Rectal smooth muscle tissue (tissue), 1 donor: ENCODE results near the gene COL4A3.

Experiments
- H3K27ac ChIP-seq: one replicate; pipeline ENCODE4 v1.7.0; 2013; ENCODE audit warnings: low read depth, low read length, inconsistent platforms
- H3K27me3 ChIP-seq: one replicate; pipeline ENCODE4 v1.7.0; 2013; ENCODE audit warnings: low read length; ENCODE audit not compliant: control insufficient read depth, insufficient read depth
- H3K36me3 ChIP-seq: one replicate; pipeline ENCODE4 v1.7.0; 2013; ENCODE audit warnings: low read length; ENCODE audit not compliant: control insufficient read depth, insufficient read depth
- H3K4me1 ChIP-seq: one replicate; pipeline ENCODE4 v1.7.0; 2013; ENCODE audit warnings: low read length; ENCODE audit not compliant: control insufficient read depth, insufficient read depth
- H3K4me3 ChIP-seq: one replicate; pipeline ENCODE4 v1.7.0; 2013; ENCODE audit warnings: low read length
- H3K9ac ChIP-seq: one replicate; pipeline ENCODE4 v1.7.0; 2013; ENCODE audit warnings: low read length

Gene COL4A3

DNA sequence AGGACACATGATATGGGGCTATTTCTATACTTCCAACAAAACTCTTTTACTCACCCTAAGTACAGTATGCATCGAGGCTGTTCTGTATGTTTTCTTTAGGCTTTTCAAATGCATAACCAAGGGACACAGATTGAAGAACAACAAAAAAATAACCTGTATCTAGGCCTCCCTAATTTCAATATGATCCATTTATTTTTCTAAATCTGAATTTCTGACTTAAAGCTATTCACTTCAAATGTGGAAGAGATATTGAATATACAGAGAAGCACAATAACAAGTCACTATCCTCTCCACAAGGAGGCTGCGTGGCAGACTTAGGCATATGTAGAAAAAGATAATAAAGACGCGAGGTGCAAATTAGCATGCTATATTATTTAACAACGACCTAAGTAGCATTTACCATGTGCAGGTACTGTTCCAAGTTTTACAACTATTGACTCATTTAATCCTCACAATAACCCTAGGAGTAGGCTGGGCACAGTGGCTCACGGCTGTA lies 121.4 kb downstream of the COL4A3 start:
- Histone ChIP-seq H3K4me3 (no peak overlapping the region), H3K27ac (no peak overlapping the region), H3K9ac (no peak overlapping the region), H3K36me3 (no peaks in the 10 kb centered on the region), H3K4me1 (no peaks in the 10 kb centered on the region), H3K27me3 (no peaks in the 10 kb centered on the region)

DNA sequence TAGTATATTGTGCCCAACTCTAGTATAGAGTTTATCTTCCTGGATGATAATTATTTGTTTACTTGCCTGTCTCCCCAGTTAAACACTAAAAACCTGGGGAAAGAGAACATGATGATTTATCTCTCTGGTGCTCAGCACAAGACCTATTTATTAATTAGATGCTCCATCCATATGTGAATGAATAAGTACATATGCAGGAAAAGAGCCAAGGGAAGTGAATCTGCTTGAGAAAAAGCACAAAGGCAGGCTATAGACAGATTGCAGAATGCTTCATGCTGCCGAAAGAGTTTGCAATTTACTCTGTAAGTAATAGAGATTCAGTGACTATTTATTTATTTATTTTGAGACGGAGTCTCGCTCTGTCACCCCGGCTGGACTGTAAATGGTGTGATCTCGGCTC lies 123.3 kb downstream of the COL4A3 start:
- Histone ChIP-seq H3K9ac (no peak overlapping the region), H3K4me3 (no peak overlapping the region), H3K27ac (no peak overlapping the region), H3K4me1 (no peaks in the 10 kb centered on the region), H3K36me3 (no peaks in the 10 kb centered on the region), H3K27me3 (no peaks in the 10 kb centered on the region)

DNA sequence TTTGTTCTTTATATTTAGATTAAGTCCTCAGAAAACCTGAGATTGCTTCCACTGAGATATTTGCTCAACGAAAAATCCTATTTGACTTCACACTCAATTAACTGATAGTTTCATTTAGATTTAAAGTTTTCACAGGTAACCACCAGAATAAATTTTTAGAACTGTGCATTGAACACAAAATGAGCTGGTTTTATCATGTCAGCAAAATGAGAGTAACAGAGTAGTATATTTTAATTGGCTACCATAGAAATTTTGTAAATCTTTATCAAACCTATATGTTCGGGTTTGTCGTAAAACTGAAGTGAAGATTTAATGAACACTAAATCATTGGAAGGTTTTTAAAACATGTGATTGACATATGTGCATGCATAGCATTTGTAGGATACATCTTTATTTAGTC lies 127.9 kb downstream of the COL4A3 start:
- H3K4me1 ChIP-seq = no peaks in the 10 kb centered on the region
- no peak overlapping the region for H3K4me3 ChIP-seq
- H3K9ac ChIP-seq = no peak overlapping the region
- H3K27me3 ChIP-seq = no peaks in the 10 kb centered on the region
- no peak overlapping the region for H3K27ac ChIP-seq
- no peaks in the 10 kb centered on the region for H3K36me3 ChIP-seq

DNA sequence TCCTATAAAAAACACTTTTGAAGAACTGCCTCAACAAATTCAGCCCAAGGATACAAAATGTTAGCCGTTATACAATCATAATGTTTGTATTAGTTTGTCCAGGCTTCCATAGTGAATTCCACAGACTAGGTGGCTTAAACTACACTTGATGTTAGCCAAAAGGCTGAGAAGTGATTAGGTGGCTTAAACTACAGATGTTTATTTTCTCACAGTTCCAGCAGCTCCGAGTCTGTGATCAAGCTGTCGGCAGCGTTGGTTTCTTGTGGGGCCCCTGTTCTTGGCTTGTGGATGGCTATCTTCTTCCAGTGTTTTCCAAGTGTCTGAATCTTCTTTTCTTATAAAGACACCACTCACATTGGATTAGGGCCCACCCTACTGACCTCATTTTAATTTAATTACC lies 129.1 kb downstream of the COL4A3 start:
- no peaks in the 10 kb centered on the region for H3K27me3 ChIP-seq
- no peaks in the 10 kb centered on the region for H3K36me3 ChIP-seq
- no peaks in the 10 kb centered on the region for H3K4me1 ChIP-seq
- H3K4me3 ChIP-seq = no peak overlapping the region
- H3K27ac ChIP-seq = no peak overlapping the region
- no peak overlapping the region for H3K9ac ChIP-seq

DNA sequence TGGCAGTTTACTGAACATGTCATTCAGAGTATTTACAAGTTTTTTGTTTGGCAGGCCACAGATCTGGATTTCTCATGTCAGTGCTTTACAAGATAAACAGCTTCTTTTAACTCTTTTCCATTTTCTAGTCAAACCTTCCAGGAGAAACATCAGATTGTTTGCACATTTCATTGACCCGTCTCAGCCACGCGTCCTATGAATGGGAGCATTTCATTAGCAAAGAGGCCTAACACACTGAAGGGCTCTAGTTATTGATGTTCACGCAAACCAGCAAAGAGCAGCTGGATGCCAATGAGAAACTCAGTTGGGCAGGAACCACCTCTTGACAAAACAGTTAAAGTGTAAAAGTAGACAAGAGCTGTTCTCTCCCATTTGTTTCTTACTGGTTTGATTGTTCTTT lies 131.4 kb downstream of the COL4A3 start:
- H3K36me3 ChIP-seq = no peaks in the 10 kb centered on the region

DNA sequence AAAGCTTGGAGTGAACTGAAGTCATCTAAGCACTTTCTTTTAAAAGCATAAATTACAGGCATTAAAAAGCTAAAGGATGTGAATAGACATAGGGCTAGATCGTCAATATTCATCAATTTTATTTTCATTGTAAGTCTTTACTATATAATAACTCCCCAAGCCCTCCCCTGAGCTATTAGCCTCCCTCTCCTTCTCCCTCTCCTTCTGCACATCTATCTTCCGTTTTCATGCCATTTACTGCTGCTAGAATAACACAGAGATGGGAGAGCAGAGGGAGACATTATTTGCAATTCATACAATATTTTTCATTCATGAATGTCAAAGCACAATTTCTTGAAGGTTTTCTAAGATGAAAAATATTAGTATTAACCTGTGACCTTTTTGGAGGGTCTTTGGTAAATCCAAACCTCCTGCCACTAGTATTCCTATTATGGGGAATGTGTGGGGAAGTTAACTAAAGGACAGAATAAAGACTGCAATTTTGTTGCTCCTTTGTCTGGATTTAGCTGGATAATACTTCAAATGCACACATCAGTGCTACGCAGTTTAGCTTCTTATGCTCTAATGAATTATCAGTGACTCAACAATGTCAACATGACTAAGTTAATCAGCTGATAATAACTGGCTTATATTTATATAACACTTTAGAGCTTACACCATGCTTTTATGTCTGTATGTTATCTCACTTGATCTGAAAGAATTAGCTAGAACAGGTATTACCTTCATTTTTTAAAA lies 132.4 kb downstream of the COL4A3 start:
- no peaks in the 10 kb centered on the region for H3K4me1 ChIP-seq
- H3K9ac ChIP-seq = no peak overlapping the region
- no peak overlapping the region for H3K4me3 ChIP-seq
- H3K36me3 ChIP-seq = no peaks in the 10 kb centered on the region
- no peaks in the 10 kb centered on the region for H3K27me3 ChIP-seq
- no peak overlapping the region for H3K27ac ChIP-seq

More for the DNA sequence above, 131.4 kb downstream of the COL4A3 start:
- H3K27ac ChIP-seq = no peak overlapping the region
- H3K4me1 ChIP-seq = no peaks in the 10 kb centered on the region
- no peak overlapping the region for H3K4me3 ChIP-seq
- H3K9ac ChIP-seq = no peak overlapping the region
- H3K27me3 ChIP-seq = no peaks in the 10 kb centered on the region

DNA sequence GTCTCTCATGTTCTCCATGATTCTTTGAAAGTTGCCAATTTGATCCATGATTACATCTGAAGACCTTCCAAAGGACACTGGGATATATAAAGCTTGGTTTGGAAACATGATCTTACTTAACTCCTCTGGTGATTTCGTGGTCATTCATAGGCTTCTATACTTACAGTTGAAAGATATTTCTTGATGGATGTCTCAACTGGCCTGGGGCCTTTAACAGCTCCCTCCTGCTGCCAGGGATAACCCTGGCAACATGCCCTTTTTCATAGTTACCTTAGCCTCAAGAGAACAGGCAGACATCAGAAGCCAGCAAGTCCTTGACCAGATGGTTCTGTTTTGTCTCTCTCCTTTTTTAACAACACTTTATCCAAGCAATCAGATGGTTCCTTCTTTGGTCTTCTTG lies 137.1 kb downstream of the COL4A3 start:
- Histone ChIP-seq H3K9ac (no peak overlapping the region), H3K4me3 (no peak overlapping the region), H3K4me1 (no peaks in the 10 kb centered on the region), H3K27me3 (no peaks in the 10 kb centered on the region), H3K27ac (no peak overlapping the region), H3K36me3 (no peaks in the 10 kb centered on the region)

DNA sequence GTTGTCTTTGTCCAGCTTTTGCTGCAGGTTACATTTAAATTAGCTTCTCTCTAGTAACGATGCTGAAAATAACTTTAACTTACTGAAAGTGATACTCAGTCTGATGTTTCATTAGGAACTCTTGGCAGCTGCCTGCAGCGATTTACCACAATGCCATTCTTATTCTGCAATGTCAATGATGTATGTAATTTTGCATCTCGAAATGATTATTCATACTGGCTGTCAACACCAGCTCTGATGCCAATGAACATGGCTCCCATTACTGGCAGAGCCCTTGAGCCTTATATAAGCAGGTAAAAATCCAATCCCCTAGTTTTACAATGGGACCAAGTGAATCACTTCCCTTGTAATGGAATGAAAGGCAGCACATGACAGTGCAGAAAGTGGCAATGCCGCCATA lies 144.4 kb downstream of the COL4A3 start:
- Histone ChIP-seq H3K4me3 (no peak overlapping the region), H3K4me1 (no peaks in the 10 kb centered on the region), H3K27me3 (no peaks in the 10 kb centered on the region), H3K27ac (no peak overlapping the region), H3K36me3 (no peaks in the 10 kb centered on the region), H3K9ac (no peak overlapping the region)

DNA sequence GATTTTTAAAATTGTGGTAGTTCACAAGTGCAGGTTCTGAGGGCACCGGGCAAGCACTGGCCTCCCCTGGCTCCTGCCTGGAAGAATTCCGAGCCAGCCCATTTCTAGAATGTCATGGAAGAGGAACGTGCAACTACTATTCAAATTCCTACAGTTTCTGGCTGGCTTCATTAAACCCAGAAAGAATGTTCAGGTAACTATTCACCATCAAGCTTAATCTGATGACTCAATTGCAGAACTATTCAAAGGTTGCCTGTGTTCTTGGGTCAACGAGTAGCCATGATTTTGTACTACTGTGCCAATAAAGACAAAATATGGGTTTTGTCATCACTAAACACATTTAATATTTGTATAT lies 146.3 kb downstream of the COL4A3 start:
- Histone ChIP-seq H3K27ac (no peak overlapping the region), H3K4me1 (no peaks in the 10 kb centered on the region), H3K27me3 (no peaks in the 10 kb centered on the region), H3K4me3 (no peak overlapping the region), H3K9ac (no peak overlapping the region), H3K36me3 (no peaks in the 10 kb centered on the region)

DNA sequence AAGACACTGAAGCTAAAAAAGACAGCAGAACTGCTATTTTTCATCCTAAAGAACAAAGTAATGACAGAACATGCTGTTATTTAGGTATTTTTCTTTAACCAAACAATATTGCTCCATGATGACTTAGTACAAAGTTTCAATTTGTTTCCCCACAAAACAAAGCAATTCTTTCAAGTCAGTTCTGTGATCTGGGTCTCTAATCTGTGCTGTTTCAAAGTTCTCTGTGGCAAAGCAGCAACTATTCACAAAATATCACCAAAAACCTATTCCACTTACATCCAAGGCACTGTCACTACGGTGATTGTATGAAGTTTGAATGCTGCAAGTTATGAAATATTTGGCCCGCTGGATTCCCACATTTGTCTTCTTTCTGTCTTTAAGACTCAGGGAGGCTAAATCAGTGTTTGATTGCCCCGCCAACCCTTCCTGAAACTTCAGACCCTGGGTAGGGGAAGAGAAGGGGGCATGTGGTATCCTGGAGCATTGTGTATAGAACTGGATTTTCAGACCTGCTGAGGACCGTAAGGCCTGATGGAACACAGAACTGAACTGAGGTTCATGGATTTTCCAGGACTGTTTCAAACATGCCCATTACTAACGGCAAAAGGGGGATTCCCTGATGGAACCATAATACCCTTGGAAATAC lies 147.6 kb downstream of the COL4A3 start:
- Histone ChIP-seq H3K9ac (no peak overlapping the region), H3K27me3 (no peaks in the 10 kb centered on the region), H3K27ac (no peak overlapping the region), H3K36me3 (no peaks in the 10 kb centered on the region), H3K4me1 (no peaks in the 10 kb centered on the region), H3K4me3 (no peak overlapping the region)

DNA sequence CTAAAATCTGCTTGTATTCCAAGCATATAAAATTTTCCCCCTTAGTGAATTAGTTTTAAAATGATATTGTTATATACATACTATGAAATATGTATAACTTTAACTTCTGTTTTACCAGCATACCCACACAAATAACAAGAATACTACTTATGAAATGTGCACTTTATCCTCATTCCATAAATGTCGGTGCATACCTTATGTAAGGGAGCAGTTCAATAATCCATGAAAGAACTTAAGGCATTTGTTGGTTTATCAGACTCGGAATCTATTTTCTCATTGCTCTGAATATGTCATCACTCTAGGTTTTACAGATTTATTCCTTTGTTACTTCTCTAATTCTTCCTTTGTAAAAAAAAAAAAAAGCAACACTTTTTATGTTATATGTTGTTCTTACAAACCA lies 148.2 kb downstream of the COL4A3 start:
- Histone ChIP-seq H3K36me3 (no peaks in the 10 kb centered on the region), H3K27ac (no peak overlapping the region), H3K4me3 (no peak overlapping the region), H3K4me1 (no peaks in the 10 kb centered on the region), H3K9ac (no peak overlapping the region), H3K27me3 (no peaks in the 10 kb centered on the region)

DNA sequence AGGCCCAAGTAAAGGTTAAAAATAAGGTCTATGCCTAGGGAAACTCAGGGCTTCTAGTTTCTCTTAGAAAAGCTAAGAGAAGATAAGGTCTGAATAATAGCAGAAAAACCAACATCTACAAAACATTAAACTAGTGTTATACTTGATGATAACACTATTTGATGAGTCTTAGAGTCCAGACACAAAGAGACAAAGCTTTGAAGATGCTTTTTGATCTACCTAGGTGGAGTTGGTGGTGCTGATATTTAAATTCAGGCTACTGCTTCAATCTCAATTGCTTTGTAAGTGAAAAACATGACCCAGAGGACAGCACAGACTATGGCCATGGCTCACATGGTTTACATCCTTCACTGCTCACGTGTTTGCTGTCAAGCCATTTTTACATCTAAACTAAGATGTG lies 148.9 kb downstream of the COL4A3 start:
- Histone ChIP-seq H3K9ac (no peak overlapping the region), H3K27ac (no peak overlapping the region), H3K27me3 (no peaks in the 10 kb centered on the region), H3K4me3 (no peak overlapping the region), H3K36me3 (no peaks in the 10 kb centered on the region), H3K4me1 (no peaks in the 10 kb centered on the region)

DNA sequence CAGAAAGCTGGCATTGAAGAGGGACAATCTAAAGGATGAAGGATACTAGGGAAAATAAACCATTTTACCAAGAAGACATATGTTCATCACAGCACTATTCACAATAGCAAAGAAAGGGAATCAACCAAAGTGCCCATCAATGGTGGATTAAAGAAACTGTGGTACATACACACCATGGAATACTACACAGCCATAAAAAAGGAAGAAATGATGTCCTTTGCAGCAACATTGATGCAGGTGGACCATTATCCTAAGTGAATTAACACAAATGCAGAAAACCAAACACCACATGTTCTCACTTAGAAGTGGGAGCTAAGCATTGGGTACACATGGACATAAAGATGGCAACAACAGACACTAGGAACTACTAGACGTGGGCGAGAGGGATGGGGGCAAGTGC lies 153.4 kb downstream of the COL4A3 start:
- Histone ChIP-seq H3K27ac (no peak overlapping the region), H3K36me3 (no peaks in the 10 kb centered on the region), H3K9ac (no peak overlapping the region), H3K4me3 (no peak overlapping the region), H3K4me1 (no peaks in the 10 kb centered on the region), H3K27me3 (no peaks in the 10 kb centered on the region)
